C4-2B (cell line): ENCODE measurements around the gene MBOAT1.

Source experiments
- CTCF ChIP-seq: fragments of 450-650 bp; conservative IDR thresholded peaks from 2 replicates; pipeline ENCODE4 v1.5.1; 2017; ENCODE audit warnings: mild to moderate bottlenecking
- ZFX ChIP-seq: fragments of 450-650 bp; IDR thresholded peaks from 2 replicates; pipeline ENCODE4 v1.6.1; 2017

DNA sequence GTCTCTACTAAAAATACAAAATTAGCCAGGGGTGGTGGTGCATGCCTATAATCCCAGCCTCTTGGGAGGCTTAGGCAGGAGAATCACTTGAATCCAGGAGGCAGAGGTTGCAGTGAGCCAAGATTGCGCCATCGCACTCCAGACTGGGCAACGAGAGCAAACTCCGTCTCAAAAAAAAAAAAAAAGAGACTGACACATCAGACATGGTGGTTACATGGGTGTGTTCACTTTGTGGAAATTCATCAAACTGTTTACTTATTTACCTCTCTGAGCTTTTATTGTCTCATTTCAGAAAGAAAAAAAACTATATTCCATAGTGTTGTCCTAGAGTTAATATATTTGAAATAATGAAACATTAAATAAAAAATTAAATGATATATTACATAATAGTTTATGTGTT is 64.8 kb downstream of the MBOAT1 start:
- TF ChIP-seq CTCF (no peak), ZFX (no peak)
